Colonic mucosa (tissue), 4 donors: ENCODE data around the gene LGALS9. TPM values are rescaled to one million over a fixed set of nuclear protein-coding genes. Genes with fewer than 3 reads are reported as not detected.
"Not testable (repeated sequence)": the region's sequence is repeated elsewhere in the genome, so short reads cannot be mapped to it uniquely, and the experiment has no call there.

Experiments
- DNase-seq: peaks from one replicate; pipeline ENCODE4 v3.0.0-alpha.2; 2020
- H3K27ac ChIP-seq: fragments of 200-600 bp; one replicate; pipeline ENCODE4 v1.8.0; 2021
- H3K27me3 ChIP-seq: fragments of 200-600 bp; one replicate; pipeline ENCODE4 v1.8.0; 2021
- H3K36me3 ChIP-seq: fragments of 200-600 bp; one replicate; pipeline ENCODE4 v1.8.0; 2021
- H3K4me1 ChIP-seq: fragments of 200-600 bp; one replicate; pipeline ENCODE4 v1.8.0; 2021; ENCODE audit warnings: mild to moderate bottlenecking
- H3K4me3 ChIP-seq: fragments of 200-600 bp; one replicate; pipeline ENCODE4 v1.8.0; 2021
- H3K9ac ChIP-seq, 2 donors: one replicate each; pipeline ENCODE4 v1.7.0; 2013; ENCODE audit warnings: control low read depth in 2 of 2, low read depth in 2 of 2, low read length in 2 of 2
- H3K9me3 ChIP-seq: fragments of 200-600 bp; one replicate; pipeline ENCODE4 v1.8.0; 2021
- CTCF ChIP-seq: fragments of 200-600 bp; IDR thresholded peaks from one replicate; pipeline ENCODE4 v1.8.0; 2022; ENCODE audit warnings: antibody characterized with exemption, mild to moderate bottlenecking
- intact Hi-C: fragments of 100-400 bp; cut with DNase I; formaldehyde crosslinking; loops from one replicate; pipeline ENCODE4 v1.14.1; 2022
- total RNA-seq, 2 donors: library from RNA; stranded (reverse); fragmentation: NEBNext Ultra II Directional in 1 of 2; extraction: Animal tissue kit (Norgen Biotek cat#: 25700) in 1 of 2; gene quantifications; one replicate each; pipeline ENCODE4 v1.2.1, GENCODE V29; 2021
- donor health status: healthy.
- donor health status: DM: no; HTN: no; CAD: no.
- donor health status: DM: no; HTN: no; CAD: no.

The LGALS9 gene
- total RNA-seq, 2 donors from 2014 or later: 370 to 444 TPM

GRCh38 chr17:27671591-27671910 lies 40.6 kb downstream of the LGALS9 start:
- Histone ChIP-seq H3K4me1 (no peaks in the 10 kb centered on the region), H3K9ac (no peak overlapping the region), H3K27me3 (no peaks in the 10 kb centered on the region), H3K36me3 (no peaks in the 10 kb centered on the region), H3K4me3 (no peak overlapping the region), H3K27ac (no peak overlapping the region), H3K9me3 (no peaks in the 10 kb centered on the region)
- DNase-seq: no peak
- no peak for TF ChIP-seq CTCF
- intact Hi-C loops: no loop called here

DNA sequence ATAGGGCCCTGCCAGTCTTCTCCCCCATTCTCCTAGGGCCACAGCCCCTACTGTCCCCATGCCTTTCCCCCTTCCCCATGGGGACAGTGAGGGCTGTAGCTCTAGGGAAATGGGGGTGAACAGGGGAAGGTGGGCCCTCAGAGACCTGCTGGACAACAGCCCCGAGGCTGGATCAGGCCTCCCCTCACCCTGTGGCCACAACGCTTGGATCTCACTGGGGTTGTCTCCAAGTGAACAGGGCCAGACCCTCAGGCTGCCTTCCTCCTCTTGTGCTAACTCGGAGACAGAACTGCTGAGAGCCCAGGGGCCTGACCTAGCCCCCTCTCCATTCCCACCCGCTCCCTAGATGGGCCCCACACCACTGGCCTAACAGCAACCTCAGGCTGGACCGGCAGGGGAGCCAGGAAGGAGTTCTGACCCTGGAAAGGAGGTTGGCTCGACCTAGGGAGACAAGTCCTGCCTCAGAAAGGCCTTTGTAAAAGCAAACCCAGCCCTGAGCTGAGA lies 41.0 kb downstream of the LGALS9 start:
- H3K9me3 ChIP-seq, intact Hi-C loops, H3K4me1 ChIP-seq, H3K4me3 ChIP-seq, H3K9ac ChIP-seq, H3K36me3 ChIP-seq, DNase-seq, H3K27me3 ChIP-seq, H3K27ac ChIP-seq: not testable (repeated sequence)

DNA sequence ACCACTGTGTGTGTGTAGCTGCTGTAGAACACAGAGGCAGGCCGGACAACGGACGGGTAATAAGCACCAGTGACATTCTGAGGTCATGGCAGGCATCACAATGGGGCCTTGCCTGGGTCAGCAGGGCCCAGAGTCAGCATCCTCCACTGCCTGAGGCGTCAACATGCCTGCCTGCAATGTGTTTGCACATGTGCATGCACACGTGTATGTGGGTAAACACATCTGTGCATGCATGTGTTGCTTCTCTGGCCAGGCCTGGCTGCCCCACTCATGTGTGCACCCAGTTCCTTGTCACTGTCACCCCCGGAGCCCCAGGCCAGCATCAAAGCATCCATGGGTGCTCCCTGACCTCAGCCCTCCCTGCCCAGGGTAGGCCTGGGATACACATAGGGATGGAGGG lies 43.3 kb downstream of the LGALS9 start:
- Histone ChIP-seq H3K4me3 (no peak overlapping the region), H3K4me1 (no peaks in the 10 kb centered on the region), H3K36me3 (no peaks in the 10 kb centered on the region), H3K27me3 (no peaks in the 10 kb centered on the region), H3K27ac (no peak overlapping the region), H3K9me3 (no peaks in the 10 kb centered on the region), H3K9ac (no peak overlapping the region)
- TF ChIP-seq CTCF: no peak
- intact Hi-C loops: no loop called here
- no peak for DNase-seq

DNA sequence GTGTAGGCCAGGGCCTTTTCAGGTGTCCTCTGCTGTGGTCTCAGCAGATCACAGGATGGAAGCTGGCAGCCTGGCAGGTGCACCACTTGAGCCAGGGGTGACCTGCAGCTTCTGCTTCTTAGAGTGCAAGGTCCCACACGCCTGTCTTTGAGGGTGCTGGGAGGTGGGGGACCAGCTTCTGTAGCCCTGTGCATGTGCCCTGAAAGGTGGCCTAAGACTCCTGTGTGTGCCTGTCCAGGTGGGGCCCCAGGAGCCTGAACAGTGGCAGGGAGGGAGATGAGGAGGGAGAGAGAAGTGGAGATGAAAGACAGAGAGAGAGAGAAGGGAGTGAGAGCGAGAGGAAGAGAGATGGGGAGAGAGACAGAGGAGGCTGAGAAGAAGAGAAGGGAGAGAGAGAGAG lies 46.2 kb downstream of the LGALS9 start:
- Histone ChIP-seq H3K4me3 (no peak overlapping the region), H3K9ac (no peak overlapping the region), H3K9me3 (no peaks in the 10 kb centered on the region), H3K27me3 (no peaks in the 10 kb centered on the region), H3K27ac (no peak overlapping the region), H3K36me3 (no peaks in the 10 kb centered on the region), H3K4me1 (no peaks in the 10 kb centered on the region)
- no peak for TF ChIP-seq CTCF
- no peak for DNase-seq
- intact Hi-C loops: no loop called here

DNA sequence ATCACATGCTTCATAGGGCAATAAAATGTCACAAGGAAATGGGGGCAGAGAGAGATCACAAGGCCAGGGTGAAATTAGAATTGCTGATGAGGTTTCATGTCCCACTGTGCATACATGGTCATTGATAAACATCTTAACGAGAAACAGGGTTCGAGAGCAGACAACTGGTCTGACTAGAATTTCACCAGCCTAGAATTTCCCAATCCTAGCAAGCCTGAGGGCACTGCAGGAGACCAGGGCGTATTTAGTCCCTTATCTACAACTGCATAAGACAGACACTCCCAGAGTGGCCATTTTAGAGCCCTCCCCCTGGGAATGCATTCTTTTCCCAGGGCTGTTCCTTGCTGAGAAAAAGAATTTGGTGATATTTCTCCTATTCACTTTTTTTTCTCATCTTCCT lies 55.3 kb downstream of the LGALS9 start:
- H3K9me3 ChIP-seq, H3K27ac ChIP-seq, H3K36me3 ChIP-seq, H3K9ac ChIP-seq, intact Hi-C loops, H3K4me3 ChIP-seq, DNase-seq, H3K27me3 ChIP-seq, H3K4me1 ChIP-seq: not testable (repeated sequence)

DNA sequence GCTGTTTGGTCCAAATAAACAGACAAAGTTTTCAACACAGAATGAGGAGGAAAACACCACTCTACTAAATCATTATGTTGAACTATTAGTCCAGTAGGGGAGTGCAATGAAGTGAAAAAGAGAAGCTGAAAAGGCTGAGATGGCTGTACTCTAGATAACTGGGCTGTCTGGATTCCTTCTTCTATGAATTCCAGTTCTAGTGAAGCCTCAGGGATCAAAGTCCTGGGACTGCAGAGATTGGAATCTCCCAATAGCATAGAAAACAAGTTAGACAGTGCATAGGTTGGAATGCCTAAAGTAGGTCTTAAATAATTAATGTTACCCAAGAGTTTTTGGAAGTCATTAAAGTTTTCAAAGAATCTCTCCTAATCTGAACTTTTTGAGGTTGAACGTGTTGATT lies 59.9 kb downstream of the LGALS9 start:
- no peaks in the 10 kb centered on the region for H3K27me3 ChIP-seq
- TF ChIP-seq CTCF: no peak
- H3K9ac ChIP-seq: no peak overlapping the region
- no peaks in the 10 kb centered on the region for H3K4me1 ChIP-seq
- no peak overlapping the region for H3K4me3 ChIP-seq
- no peak for DNase-seq
- no peaks in the 10 kb centered on the region for H3K36me3 ChIP-seq
- H3K9me3 ChIP-seq: no peaks in the 10 kb centered on the region
- H3K27ac ChIP-seq: no peak overlapping the region
- intact Hi-C loops: no loop called here

- H3K27me3 ChIP-seq, H3K36me3 ChIP-seq, H3K9me3 ChIP-seq, intact Hi-C loops, H3K4me1 ChIP-seq, DNase-seq, H3K27ac ChIP-seq, H3K4me3 ChIP-seq, H3K9ac ChIP-seq: not testable (repeated sequence)
Measured at GRCh38 chr17:27695254-27695814, 64.3 kb downstream of the LGALS9 start.

Other genes with a start within 250 kb of the LGALS9 start
- gene KSR1, start 174.7 kb upstream of the LGALS9 start, total RNA-seq: 10 to 100 TPM; 13.9 to 16.5 TPM
- gene NOS2, start 169.3 kb downstream of the LGALS9 start, total RNA-seq: 10 to 100 TPM; 29.7 to 34.5 TPM